Peyer's patch (tissue), 4 donors: ENCODE results near the gene SPATA13.

Experiments
- CTCF ChIP-seq, 6 experiments: fragments of 450-650 bp in 4 of 6; fragments of 200-600 bp in 2 of 6; sonication (generic) in 1 of 6; IDR thresholded peaks; one replicate each; pipeline ENCODE4 v1.5.1; 2017 to 2019; ENCODE audit warnings: antibody characterized with exemption in 6 of 6, mild to moderate bottlenecking in 3 of 6, moderate library complexity in 1 of 6
- POLR2A ChIP-seq, 2 donors: fragments of 450-650 bp; IDR thresholded peaks; one replicate each; pipeline ENCODE4 v1.5.1; 2017; ENCODE audit warnings: antibody characterized with exemption in 2 of 2, mild to moderate bottlenecking in 2 of 2, moderate library complexity in 2 of 2

GRCh38 chr13:24185591-24186232, 25.2 kb downstream of the SPATA13 start:
- no peak for TF ChIP-seq CTCF (IDR thresholded peaks at IDR 0.05)
- TF ChIP-seq POLR2A (IDR thresholded peaks at IDR 0.05) = no peak
